ENCODE data around the gene HIBADH. TPM values are rescaled to one million over a fixed set of nuclear protein-coding genes. Genes with fewer than 3 reads are reported as not detected.

The HIBADH gene
- total RNA-seq, 1 experiment from 2014 or later, result 23.2 TPM

- H3K9me3 ChIP-seq (ENCODE audit: control insufficient read depth, low read depth, low read length), result no peaks in the 10 kb centered on the region
- H2AFZ ChIP-seq (ENCODE audit: low read length), result no peak overlapping the region
- H3K79me2 ChIP-seq (ENCODE audit: insufficient read depth, low read length), result no peaks in the 10 kb centered on the region
- no peaks in the 10 kb centered on the region for H3K4me1 ChIP-seq (ENCODE audit: insufficient read depth, low read length)
- WGBS (ENCODE audit: extremely low coverage, insufficient read length, low lambda C conversion rate), result no CpG with 5 or more reads among the region's 1 CpG
- H4K20me1 ChIP-seq (ENCODE audit: control insufficient read depth, insufficient read depth, insufficient read length), result no peaks in the 10 kb centered on the region
- H3K79me1 ChIP-seq (ENCODE audit: insufficient read depth, low read depth, low read length, poor library complexity, severe bottlenecking), result no peaks in the 10 kb centered on the region
- H3T11ph ChIP-seq (ENCODE audit: low read length), result no peak overlapping the region
- no peak overlapping the region for H3K18ac ChIP-seq (ENCODE audit: insufficient read length, low read depth, low read length)
- no peak overlapping the region for H3K14ac ChIP-seq (ENCODE audit: insufficient read depth, low read length)
- no peak overlapping the region for H2BK15ac ChIP-seq (ENCODE audit: low read depth, low read length)
- Mint-ChIP-seq H3K4me1 (peaks cover 12 to 20% of the 10 kb centered on the region in 2 experiments), H3K4me3 (no peak overlapping the region), H3K36me3 (ENCODE audit: insufficient read depth in 1 of 3, low read depth in 3 of 3) (peaks cover 2 to 13% (median 5%) of the 10 kb centered on the region in 3 experiments; a peak in 4 of 7 replicates), H3K27ac (no peak overlapping the region), H3K9me3 (no peaks in the 10 kb centered on the region), H3K27me3 (ENCODE audit: low read depth) (no peaks in the 10 kb centered on the region)
- H3K23me2 ChIP-seq (ENCODE audit: insufficient read length, low read depth, low read length, poor library complexity, severe bottlenecking), result no peaks in the 10 kb centered on the region
- TF ChIP-seq, protein P1, sequence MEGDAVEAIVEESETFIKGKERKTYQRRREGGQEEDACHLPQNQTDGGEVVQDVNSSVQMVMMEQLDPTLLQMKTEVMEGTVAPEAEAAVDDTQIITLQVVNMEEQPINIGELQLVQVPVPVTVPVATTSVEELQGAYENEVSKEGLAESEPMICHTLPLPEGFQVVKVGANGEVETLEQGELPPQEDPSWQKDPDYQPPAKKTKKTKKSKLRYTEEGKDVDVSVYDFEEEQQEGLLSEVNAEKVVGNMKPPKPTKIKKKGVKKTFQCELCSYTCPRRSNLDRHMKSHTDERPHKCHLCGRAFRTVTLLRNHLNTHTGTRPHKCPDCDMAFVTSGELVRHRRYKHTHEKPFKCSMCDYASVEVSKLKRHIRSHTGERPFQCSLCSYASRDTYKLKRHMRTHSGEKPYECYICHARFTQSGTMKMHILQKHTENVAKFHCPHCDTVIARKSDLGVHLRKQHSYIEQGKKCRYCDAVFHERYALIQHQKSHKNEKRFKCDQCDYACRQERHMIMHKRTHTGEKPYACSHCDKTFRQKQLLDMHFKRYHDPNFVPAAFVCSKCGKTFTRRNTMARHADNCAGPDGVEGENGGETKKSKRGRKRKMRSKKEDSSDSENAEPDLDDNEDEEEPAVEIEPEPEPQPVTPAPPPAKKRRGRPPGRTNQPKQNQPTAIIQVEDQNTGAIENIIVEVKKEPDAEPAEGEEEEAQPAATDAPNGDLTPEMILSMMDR (conservative IDR thresholded peaks at IDR 0.05), result no peak
- H3K23ac ChIP-seq (ENCODE audit: insufficient read length, low read depth, low read length), result no peak overlapping the region
- no peak overlapping the region for H4K91ac ChIP-seq (ENCODE audit: insufficient read length, low read depth, low read length)
- H3K27me3 ChIP-seq (ENCODE audit: insufficient read depth, low read length), result no peaks in the 10 kb centered on the region
- no peak overlapping the region for H3K9ac ChIP-seq (ENCODE audit: extremely low read depth, insufficient read length, low read length)
- no peak overlapping the region for H3K4me2 ChIP-seq (ENCODE audit: insufficient read depth, insufficient read length, low read length)
- no peak overlapping the region for H2BK5ac ChIP-seq (ENCODE audit: insufficient read length, low read length)
- H2BK120ac ChIP-seq (ENCODE audit: low read depth, low read length, poor library complexity, severe bottlenecking), result no peak overlapping the region
- H3K27ac ChIP-seq (ENCODE audit: insufficient read length, low read depth, low read length), result no peak overlapping the region
- DNase-seq, result no peak
- no peak overlapping the region for H3K4ac ChIP-seq (ENCODE audit: low read depth, low read length)
- H4K8ac ChIP-seq (replicated peaks; ENCODE audit: insufficient read length, low read depth, low read length), result no peak overlapping the region
- no peak overlapping the region for H4K5ac ChIP-seq (ENCODE audit: insufficient read length, low read depth, low read length)
- H3K56ac ChIP-seq (ENCODE audit: insufficient read length, low read depth, low read length), result no peak overlapping the region
- no peak overlapping the region for H2BK20ac ChIP-seq (ENCODE audit: low read depth, low read length, poor library complexity, severe bottlenecking)
- no peak overlapping the region for H2BK12ac ChIP-seq (ENCODE audit: insufficient read length, low read depth, low read length)
- no peak overlapping the region for H2AK5ac ChIP-seq (ENCODE audit: insufficient read length, low read length)
Observed at GRCh38 chr7:27631391-27631790, 31.3 kb downstream of the HIBADH start.

Measured in H9 (cell line).